HG03558 (cell line): ENCODE measurements around the gene COCH.
"Not testable (repeated sequence)": the region's sequence is repeated elsewhere in the genome, so short reads cannot be mapped to it uniquely, and the experiment has no call there.

Experiments used
- ATAC-seq: cut with Tn5 transposase; IDR thresholded peaks from one replicate; pipeline ENCODE4 v1.9.1; 2021; ENCODE audit warnings: moderate number of reproducible peaks; ENCODE audit not compliant: unreplicated experiment; ENCODE audit errors: extremely low read depth

COCH gene

DNA sequence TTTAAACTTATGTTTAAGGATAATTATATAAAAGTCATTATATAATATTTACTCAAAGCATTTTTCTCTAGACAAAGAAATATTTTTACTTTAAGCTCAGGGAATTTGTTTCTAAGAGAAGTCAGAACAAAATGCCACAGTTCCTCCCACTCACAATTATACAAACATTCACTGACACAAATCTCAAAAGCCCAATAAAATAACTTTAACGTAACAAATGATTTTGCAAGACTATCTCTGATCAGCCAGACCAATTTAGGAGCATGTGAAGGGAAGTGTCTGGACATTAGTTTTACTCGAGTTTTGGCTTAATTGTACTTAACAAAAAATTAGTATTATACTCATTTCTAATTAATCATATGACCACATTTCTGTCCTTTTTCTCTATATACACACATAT is 41.2 kb downstream of the COCH start:
- no peak for ATAC-seq

GRCh38 chr14:30921305-30921704 is 46.9 kb downstream of the COCH start:
- no peak for ATAC-seq

DNA sequence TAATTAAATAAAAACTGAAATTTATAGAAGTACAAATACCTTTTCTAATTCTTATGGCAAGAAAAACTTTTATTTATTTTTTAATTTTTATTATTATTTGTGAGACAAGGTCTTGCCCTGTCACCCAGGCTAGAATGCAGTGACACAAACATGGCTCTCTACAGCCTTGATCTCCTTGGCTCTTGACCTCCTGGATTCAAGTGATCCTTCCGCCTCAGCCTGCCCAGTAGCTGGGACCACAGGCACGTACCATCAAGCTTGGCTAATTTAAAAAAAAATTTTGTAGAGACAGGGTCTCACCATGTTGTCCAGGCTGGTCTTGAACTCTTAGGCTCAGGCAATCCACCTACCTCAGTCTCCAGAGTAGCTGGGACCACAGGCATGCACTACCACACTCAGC is 47.4 kb downstream of the COCH start:
- ATAC-seq, result no peak

GRCh38 chr14:30925254-30925653 is 50.9 kb downstream of the COCH start:
- ATAC-seq, result no peak

DNA sequence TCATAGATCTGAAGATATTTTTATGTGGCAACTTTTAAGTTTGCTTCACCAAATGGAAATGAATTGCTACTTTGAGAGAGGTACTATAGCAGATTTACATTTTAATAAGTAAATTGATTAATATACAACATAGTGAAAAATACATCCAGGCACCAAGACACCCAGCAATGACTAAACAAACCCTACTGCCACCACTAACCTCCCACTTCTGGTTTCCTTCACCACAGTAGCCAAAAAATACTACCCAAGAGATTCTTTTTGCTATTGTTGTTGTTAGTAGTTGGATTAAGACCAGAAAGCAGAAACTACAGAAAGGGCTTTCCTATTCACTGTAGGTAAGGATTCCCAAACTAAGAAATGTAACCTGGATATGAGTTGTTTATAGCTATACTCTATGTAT is 54.1 kb downstream of the COCH start:
- no peak for ATAC-seq

DNA sequence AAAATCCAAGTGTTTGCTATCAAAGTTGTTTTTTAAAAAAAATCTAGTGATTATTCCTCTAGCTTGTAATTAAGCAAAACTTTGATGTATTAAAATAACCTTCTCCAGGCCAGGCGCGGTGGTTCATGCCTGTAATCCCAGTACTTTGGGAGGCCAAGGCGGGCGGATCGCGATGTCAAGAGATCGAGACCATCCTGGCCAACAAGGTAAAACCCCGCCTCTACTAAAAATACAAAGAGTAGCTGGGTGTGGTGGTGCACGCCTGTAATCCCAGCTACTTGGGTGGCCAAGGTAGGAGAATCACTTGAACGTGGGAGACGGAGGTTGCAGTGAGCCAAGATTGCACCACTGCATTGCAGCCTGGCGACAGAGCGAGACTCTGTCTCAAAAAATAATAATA is 59.6 kb downstream of the COCH start:
- not testable (repeated sequence) for ATAC-seq

DNA sequence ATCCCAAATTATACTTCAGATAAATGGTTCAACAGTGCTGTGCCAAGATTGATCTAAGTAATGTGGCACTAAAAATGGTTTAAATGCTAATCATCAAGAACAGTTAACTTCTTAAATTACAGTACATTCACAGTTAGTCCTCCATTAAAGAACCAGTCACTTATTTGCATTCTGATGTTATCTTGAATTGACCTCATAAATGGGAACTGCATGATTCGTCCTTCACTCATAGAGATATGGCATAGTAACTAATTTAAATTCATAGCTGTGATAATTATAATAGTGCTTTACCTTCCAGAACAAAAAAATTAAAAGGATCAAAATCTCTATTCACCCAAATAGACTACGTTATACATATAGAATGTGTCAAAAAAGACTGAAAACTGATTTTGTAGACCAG is 61.1 kb downstream of the COCH start:
- ATAC-seq, result no peak

- ATAC-seq, result no peak
Observed at GRCh38 chr14:30938617-30939016, 64.3 kb downstream of the COCH start.
